GM19035 (cell line): ENCODE results near the gene TPBGL.

Experiments used
- ATAC-seq: cut with Tn5 transposase; IDR thresholded peaks from one replicate; pipeline ENCODE4 v1.9.1; 2021; ENCODE audit not compliant: unreplicated experiment

The TPBGL gene

DNA sequence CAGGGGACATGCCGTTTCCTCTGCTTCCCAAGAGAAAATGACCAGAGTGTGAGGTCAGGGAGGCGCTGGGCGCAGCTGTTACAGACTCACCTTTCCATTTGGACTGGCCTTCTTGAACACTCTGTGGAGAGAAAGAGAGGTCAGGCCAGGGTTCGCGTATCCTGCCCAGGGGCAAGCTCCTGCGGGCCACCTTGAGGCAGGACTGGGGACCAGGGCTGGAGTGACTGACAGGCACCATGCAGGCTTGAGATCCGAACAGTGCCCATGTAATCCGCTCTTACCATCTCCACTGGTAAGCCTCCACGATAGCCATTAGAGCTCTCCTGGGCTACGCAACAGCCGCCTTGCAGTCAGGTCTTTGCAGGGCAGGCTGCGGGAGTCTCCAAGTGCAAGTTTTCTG is 49.3 kb downstream of the TPBGL start:
- ATAC-seq = no peak

DNA sequence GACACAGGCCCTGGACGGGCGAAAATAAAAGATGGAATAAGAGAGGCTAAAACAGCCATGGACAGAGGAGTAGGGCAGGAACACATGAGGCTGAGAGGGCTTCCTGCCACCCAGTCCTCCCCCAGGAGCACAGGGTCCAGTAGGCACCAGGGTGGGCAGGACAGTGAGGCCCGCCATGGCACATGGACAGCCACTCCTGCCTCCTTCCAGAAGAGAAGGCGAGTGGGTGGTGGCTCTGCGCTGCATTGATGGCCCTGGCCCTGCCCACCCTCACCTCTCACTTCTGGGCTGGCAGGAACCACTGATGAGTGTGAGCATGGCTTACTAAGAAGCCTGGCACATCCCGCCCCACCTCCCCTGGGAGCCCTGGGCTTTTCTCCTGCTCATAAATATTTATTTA is 51.2 kb downstream of the TPBGL start:
- ATAC-seq = no peak

GRCh38 chr11:75292943-75293342 is 52.4 kb downstream of the TPBGL start:
- no peak for ATAC-seq
